Cardiac muscle cell (in vitro differentiated cells and primary cell): ENCODE data around the gene OCRL. TPM values are rescaled to one million over a fixed set of nuclear protein-coding genes. Genes with fewer than 3 reads are reported as not detected.

ENCODE experiments used
- DNase-seq, 2 donors: peaks; one replicate each; pipeline versions ENCODE4 v3.0.0 to v3.0.0-alpha.2; 2010 to 2017; ENCODE audit warnings: low read depth in 1 of 2, low spot score in 1 of 2
- H3K27ac ChIP-seq: fragments of 200-600 bp; sonication (generic); 2 replicates; pipeline ENCODE4 v1.5.1; 2016
- H3K27me3 ChIP-seq: fragments of 200-600 bp; sonication (generic); 2 replicates; pipeline ENCODE4 v1.6.0; 2016; ENCODE audit warnings: control low read depth
- H3K36me3 ChIP-seq: fragments of 200-600 bp; sonication (generic); 2 replicates; pipeline ENCODE4 v1.5.1; 2016; ENCODE audit warnings: control low read depth
- H3K4me1 ChIP-seq: fragments of 200-600 bp; sonication (generic); 2 replicates; pipeline ENCODE4 v1.8.1; 2017; ENCODE audit warnings: low read depth, mild to moderate bottlenecking, mixed run types
- H3K4me3 ChIP-seq: fragments of 200-600 bp; sonication (generic); 2 replicates; pipeline ENCODE4 v1.5.1; 2016; ENCODE audit warnings: mild to moderate bottlenecking
- H3K9me3 ChIP-seq: fragments of 200-600 bp; sonication (generic); 2 replicates; pipeline ENCODE4 v1.5.1; 2017; ENCODE audit warnings: low read depth, mild to moderate bottlenecking, control low read depth
- polyA plus RNA-seq: library from polyadenylated mRNA; unstranded; fragments of >200 nt; fragmentation: Nextera tagmentation; extraction: Ambion mirVana; gene quantifications from 2 replicates; pipeline ENCODE4 v1.2.1, GENCODE V29; 2016
- total RNA-seq: library from RNA; depleted of rRNA; stranded (reverse); fragments of >200 nt; gene quantifications from 2 replicates; pipeline ENCODE4 v1.2.3, GENCODE V29; 2016
- TF ChIP-seq, protein P1 (sequence below): IDR thresholded peaks from 2 replicates; pipeline ENCODE4 v1.5.1; 2012; ENCODE audit warnings: low read depth, mild to moderate bottlenecking, low read length

OCRL gene
- total and polyA plus RNA-seq, 2 experiments from 2014 or later, result 6.3 to 15.3 TPM

- H3K4me3 ChIP-seq, result no peak overlapping the region
- DNase-seq, result peak in 1 of 2 donors; percentile 76
- H3K36me3 ChIP-seq, result no peaks in the 10 kb centered on the region
- no peaks in the 10 kb centered on the region for H3K27me3 ChIP-seq
- no peaks in the 10 kb centered on the region for H3K9me3 ChIP-seq
- H3K27ac ChIP-seq, result no peak overlapping the region
- TF ChIP-seq, protein P1, sequence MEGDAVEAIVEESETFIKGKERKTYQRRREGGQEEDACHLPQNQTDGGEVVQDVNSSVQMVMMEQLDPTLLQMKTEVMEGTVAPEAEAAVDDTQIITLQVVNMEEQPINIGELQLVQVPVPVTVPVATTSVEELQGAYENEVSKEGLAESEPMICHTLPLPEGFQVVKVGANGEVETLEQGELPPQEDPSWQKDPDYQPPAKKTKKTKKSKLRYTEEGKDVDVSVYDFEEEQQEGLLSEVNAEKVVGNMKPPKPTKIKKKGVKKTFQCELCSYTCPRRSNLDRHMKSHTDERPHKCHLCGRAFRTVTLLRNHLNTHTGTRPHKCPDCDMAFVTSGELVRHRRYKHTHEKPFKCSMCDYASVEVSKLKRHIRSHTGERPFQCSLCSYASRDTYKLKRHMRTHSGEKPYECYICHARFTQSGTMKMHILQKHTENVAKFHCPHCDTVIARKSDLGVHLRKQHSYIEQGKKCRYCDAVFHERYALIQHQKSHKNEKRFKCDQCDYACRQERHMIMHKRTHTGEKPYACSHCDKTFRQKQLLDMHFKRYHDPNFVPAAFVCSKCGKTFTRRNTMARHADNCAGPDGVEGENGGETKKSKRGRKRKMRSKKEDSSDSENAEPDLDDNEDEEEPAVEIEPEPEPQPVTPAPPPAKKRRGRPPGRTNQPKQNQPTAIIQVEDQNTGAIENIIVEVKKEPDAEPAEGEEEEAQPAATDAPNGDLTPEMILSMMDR, result no peak
- no peaks in the 10 kb centered on the region for H3K4me1 ChIP-seq
Observed at GRCh38 chrX:129641941-129642340, 101.9 kb downstream of the OCRL start.

Other genes starting within 250 kb of the OCRL start
- 93.9 and 142 TPM in 2 replicates for gene SMARCA1, start 16.8 kb upstream of the OCRL start, total RNA-seq
- gene SMARCA1, start 16.8 kb upstream of the OCRL start, polyA plus RNA-seq, result 83.6 and 130 TPM in 2 replicates
- 0.45 and 0.88 TPM in 2 replicates for gene APLN, start 114.7 kb downstream of the OCRL start, total RNA-seq
- gene APLN, start 114.7 kb downstream of the OCRL start, polyA plus RNA-seq, result 1.1 TPM in 1 of 2 replicates, not detected in the other
- 0.18 TPM in 1 of 2 replicates, not detected in the other for gene XPNPEP2, start 198.7 kb downstream of the OCRL start, total RNA-seq
- gene XPNPEP2, start 198.7 kb downstream of the OCRL start, polyA plus RNA-seq, result not detected in 2 replicates
- gene SASH3, start 239.7 kb downstream of the OCRL start, total RNA-seq, result not detected in 2 replicates
- gene SASH3, start 239.7 kb downstream of the OCRL start, polyA plus RNA-seq, result 0.13 and 0.21 TPM in 2 replicates